PC-9 (cell line): ENCODE results near the gene PGRMC2. TPM values are rescaled to one million over a fixed set of nuclear protein-coding genes. Genes with fewer than 3 reads are reported as not detected.
A peak's percentile ranks its signal among the peaks of the same experiment; 100 is the strongest.

Experiments
- BruUV-seq: library from RNA; stranded (reverse); fragments of 400-500 nt; replicated peaks from 2 replicates; lab custom pipeline; 2021; lab: Mats Ljungman, UMichigan
- CTCF ChIA-PET: fragments of 300-600 bp; sonication (Branson Sonifier 250); formaldehyde crosslinking; loops from one replicate; lab custom pipeline; 2022; ENCODE audit warnings: antibody characterized with exemption; lab: Charles Lee
- POLR2A ChIA-PET: fragments of 300-600 bp; sonication (Branson Sonifier 250); formaldehyde crosslinking; loops from one replicate; lab custom pipeline; 2022; ENCODE audit warnings: antibody characterized with exemption; ENCODE audit not compliant: unreplicated experiment; lab: Charles Lee
- DNase-seq, 2 experiments: peaks; one replicate each; pipeline versions ENCODE4 v3.0.0 to v3.0.0-alpha.2; 2015 to 2022; ENCODE audit warnings: mixed read lengths in 1 of 2
- H2AFZ ChIP-seq: fragments of 200-600 bp; sonication (generic); 2 replicates; pipeline ENCODE4 v1.8.1; 2017; ENCODE audit warnings: antibody characterized with exemption
- H3F3A ChIP-seq: fragments of 200-600 bp; sonication (generic); 2 replicates; pipeline ENCODE4 v1.8.1; 2017; ENCODE audit warnings: antibody characterized with exemption, mild to moderate bottlenecking, low read depth; ENCODE audit not compliant: insufficient read depth
- H3K27ac ChIP-seq: fragments of 200-600 bp; sonication (generic); 2 replicates; pipeline ENCODE4 v1.6.1; 2016; ENCODE audit warnings: mixed run types
- H3K27me3 ChIP-seq: fragments of 200-600 bp; sonication (generic); 2 replicates; pipeline ENCODE4 v1.6.1; 2016; ENCODE audit warnings: low read depth, mixed run types; ENCODE audit not compliant: insufficient read depth
- H3K36me3 ChIP-seq: fragments of 200-600 bp; sonication (generic); 2 replicates; pipeline ENCODE4 v1.6.1; 2016; ENCODE audit warnings: low read depth, mixed run types
- H3K4me1 ChIP-seq: fragments of 200-600 bp; sonication (generic); replicated peaks from 2 replicates; pipeline ENCODE4 v1.6.1; 2016; ENCODE audit warnings: mixed run types; ENCODE audit not compliant: insufficient read depth
- H3K4me2 ChIP-seq: fragments of 200-600 bp; sonication (generic); 2 replicates; pipeline ENCODE4 v1.6.1; 2017; ENCODE audit warnings: mixed run types
- H3K4me3 ChIP-seq: fragments of 200-600 bp; sonication (generic); 2 replicates; pipeline ENCODE4 v1.6.1; 2016; ENCODE audit warnings: mixed run types
- H3K79me2 ChIP-seq: fragments of 200-600 bp; sonication (generic); 2 replicates; pipeline ENCODE4 v1.6.1; 2017; ENCODE audit warnings: low read depth, mixed run types
- H3K9me2 ChIP-seq: fragments of 200-600 bp; sonication (generic); 2 replicates; pipeline ENCODE4 v1.8.1; 2017; ENCODE audit warnings: mild to moderate bottlenecking; ENCODE audit not compliant: insufficient read depth
- H3K9me3 ChIP-seq: fragments of 200-600 bp; sonication (generic); 2 replicates; pipeline ENCODE4 v1.8.1; 2016; ENCODE audit warnings: low read depth; ENCODE audit not compliant: insufficient read depth
- H4K20me1 ChIP-seq: fragments of 200-600 bp; sonication (generic); 2 replicates; pipeline ENCODE4 v1.8.1; 2017; ENCODE audit not compliant: insufficient read depth
- CTCF ChIP-seq: fragments of 200-600 bp; sonication (generic); conservative IDR thresholded peaks from 2 replicates; pipeline ENCODE4 v1.6.1; 2017; ENCODE audit warnings: mixed run types, antibody characterized with exemption, mild to moderate bottlenecking, moderate library complexity
- EZH2 ChIP-seq: fragments of 200-600 bp; sonication (generic); IDR thresholded peaks from 2 replicates; pipeline ENCODE4 v1.8.0; 2017; ENCODE audit warnings: antibody characterized with exemption, low read depth
- intact Hi-C: fragments of 100-400 bp; cut with micrococcal nuclease; formaldehyde crosslinking; loops from one replicate; pipeline ENCODE4 v1.10.0; 2022; ENCODE audit not compliant: unreplicated experiment
- total RNA-seq: library from RNA; stranded (reverse); gene quantifications from 2 replicates; pipeline ENCODE4 v1.2.3, GENCODE V29; 2021

Gene PGRMC2
- total RNA-seq, 1 experiment from 2014 or later = 105 TPM

GRCh38 chr4:128234836-128235235 lies 52.8 kb downstream of the PGRMC2 start:
- no peak for TF ChIP-seq CTCF
- no peak for TF ChIP-seq EZH2
- Histone ChIP-seq H4K20me1 (no peaks in the 10 kb centered on the region), H3K9me2 (no peaks in the 10 kb centered on the region), H3K9me3 (no peaks in the 10 kb centered on the region), H3K4me2 (no peak overlapping the region), H3K36me3 (no peaks in the 10 kb centered on the region), H3K4me3 (no peak overlapping the region), H3K27me3 (no peaks in the 10 kb centered on the region), H2AFZ (no peak overlapping the region), H3K79me2 (no peaks in the 10 kb centered on the region), H3K4me1 (no peaks in the 10 kb centered on the region), H3K27ac (no peak overlapping the region), H3F3A (no peaks in the 10 kb centered on the region)
- ChIA-PET POLR2A (no interaction called here), CTCF (no interaction called here)
- no TSS peak for BruUV-seq
- no peak for DNase-seq
- intact Hi-C loops = no loop called here

GRCh38 chr4:128232719-128233118 lies 54.9 kb downstream of the PGRMC2 start:
- H3F3A ChIP-seq = peaks cover 6% of the 10 kb centered on the region; the same call in 1 of the 2 replicates
- no peaks in the 10 kb centered on the region for H4K20me1 ChIP-seq
- no peak overlapping the region for H2AFZ ChIP-seq
- intact Hi-C loops = no loop called here
- no peak overlapping the region for H3K4me2 ChIP-seq
- POLR2A ChIA-PET = no interaction called here
- no peaks in the 10 kb centered on the region for H3K79me2 ChIP-seq
- H3K4me1 ChIP-seq = peaks cover 14% of the 10 kb centered on the region
- DNase-seq = no peak
- no peak for TF ChIP-seq EZH2
- TF ChIP-seq CTCF = no peak
- H3K27ac ChIP-seq = no peak overlapping the region
- CTCF ChIA-PET = no interaction called here
- H3K4me3 ChIP-seq = no peak overlapping the region
- H3K27me3 ChIP-seq = no peaks in the 10 kb centered on the region
- H3K36me3 ChIP-seq = no peaks in the 10 kb centered on the region
- no peaks in the 10 kb centered on the region for H3K9me2 ChIP-seq
- H3K9me3 ChIP-seq = no peaks in the 10 kb centered on the region
- no TSS peak for BruUV-seq

GRCh38 chr4:128228845-128229795 lies 58.5 kb downstream of the PGRMC2 start:
- Histone ChIP-seq H4K20me1 (no peaks in the 10 kb centered on the region), H3K27me3 (no peaks in the 10 kb centered on the region), H3K27ac (peak overlapping the region; percentile 51; the same call in 1 of the 2 replicates), H3K4me1 (peaks cover 17% of the 10 kb centered on the region), H2AFZ (no peak overlapping the region), H3K36me3 (no peaks in the 10 kb centered on the region), H3F3A (peaks cover 8% of the 10 kb centered on the region; the same call in 1 of the 2 replicates), H3K4me3 (no peak overlapping the region), H3K4me2 (peak overlapping the region; percentile 46), H3K9me2 (no peaks in the 10 kb centered on the region; the same call in 1 of the 2 replicates), H3K79me2 (no peaks in the 10 kb centered on the region), H3K9me3 (no peaks in the 10 kb centered on the region)
- intact Hi-C loops = loop anchor here (1.0 to 5.0 kb wide), 6 partner anchors 12 to 298 kb away; partner anchors contain the start of genes LARP1B and PGRMC2
- POLR2A ChIA-PET = no interaction called here
- CTCF ChIA-PET = no interaction called here
- no peak for TF ChIP-seq CTCF
- no peak for TF ChIP-seq EZH2
- no peak for DNase-seq
- BruUV-seq = no TSS peak
